HG03175 (cell line): Measurements from ENCODE around the gene COL11A2.

ENCODE experiments used
- ATAC-seq: cut with Tn5 transposase; IDR thresholded peaks from one replicate; pipeline ENCODE4 v1.9.1; 2021; ENCODE audit warnings: mild to moderate bottlenecking, moderate library complexity; ENCODE audit not compliant: unreplicated experiment

Gene COL11A2

DNA sequence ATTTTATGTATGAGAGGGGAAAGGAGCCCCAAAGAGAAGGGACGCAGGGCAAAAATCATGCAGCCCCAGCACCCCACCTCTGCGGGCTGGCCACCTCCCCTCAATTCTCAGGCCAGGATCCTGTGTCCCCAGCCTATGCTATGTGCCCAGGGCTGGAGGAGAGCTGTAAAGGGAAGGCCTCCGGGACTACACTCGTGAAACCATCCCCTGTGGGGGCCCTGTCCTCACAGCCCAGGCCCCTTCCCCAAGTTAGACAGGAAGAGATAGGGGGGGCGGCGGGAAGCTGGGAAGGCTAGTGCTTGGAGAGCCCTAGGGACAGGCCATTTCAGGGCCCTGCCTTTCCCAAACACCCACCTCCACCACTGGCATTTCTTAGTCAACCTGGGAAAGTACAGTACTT, 1.4 kb upstream of the COL11A2 start:
- no peak for ATAC-seq

DNA sequence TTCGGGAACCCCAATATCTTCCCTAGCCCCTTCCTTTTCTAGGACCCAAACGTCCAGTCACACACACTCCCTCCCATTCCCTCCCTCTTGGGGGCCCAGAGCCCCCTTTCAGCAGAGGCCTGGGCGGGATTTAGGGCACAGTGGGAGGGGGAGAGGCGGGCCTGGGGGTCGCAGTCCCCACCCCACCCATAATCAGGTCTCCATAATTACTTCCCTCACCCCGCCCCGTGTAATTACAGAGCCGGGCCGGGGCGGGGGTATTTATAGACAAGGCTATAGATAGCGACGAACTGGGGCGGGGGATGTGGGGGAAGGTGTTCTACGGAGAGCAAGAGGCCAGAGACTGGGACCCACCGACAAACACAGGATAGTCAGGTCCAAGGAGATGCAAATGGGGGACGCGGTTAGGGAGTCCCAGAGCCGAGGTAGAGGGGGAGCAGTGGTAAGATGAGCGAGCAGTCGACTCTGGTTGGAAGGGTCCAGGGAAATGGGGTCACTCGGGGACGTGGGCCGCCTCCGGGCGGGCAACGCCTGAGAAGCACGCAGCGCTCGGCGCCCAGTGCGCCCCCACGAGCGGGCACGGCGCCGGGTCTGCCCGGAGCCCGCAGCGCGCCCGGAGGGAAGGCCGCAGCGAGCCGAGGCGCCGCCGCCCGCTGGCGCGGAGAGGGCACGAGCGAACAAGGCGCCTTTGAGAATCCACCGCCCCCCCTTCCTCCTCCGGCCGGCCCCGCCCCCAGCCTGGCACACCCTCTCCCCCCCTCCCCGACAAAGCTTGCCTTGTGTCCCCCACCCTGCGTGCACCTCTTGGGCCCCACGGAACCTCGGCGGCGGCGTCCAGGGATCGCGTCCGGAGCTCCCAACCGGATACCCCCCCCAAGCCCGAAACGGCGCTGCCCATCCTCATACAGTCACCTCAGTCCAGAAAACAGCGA, 670 bp upstream of the COL11A2 start:
- ATAC-seq: no peak

DNA sequence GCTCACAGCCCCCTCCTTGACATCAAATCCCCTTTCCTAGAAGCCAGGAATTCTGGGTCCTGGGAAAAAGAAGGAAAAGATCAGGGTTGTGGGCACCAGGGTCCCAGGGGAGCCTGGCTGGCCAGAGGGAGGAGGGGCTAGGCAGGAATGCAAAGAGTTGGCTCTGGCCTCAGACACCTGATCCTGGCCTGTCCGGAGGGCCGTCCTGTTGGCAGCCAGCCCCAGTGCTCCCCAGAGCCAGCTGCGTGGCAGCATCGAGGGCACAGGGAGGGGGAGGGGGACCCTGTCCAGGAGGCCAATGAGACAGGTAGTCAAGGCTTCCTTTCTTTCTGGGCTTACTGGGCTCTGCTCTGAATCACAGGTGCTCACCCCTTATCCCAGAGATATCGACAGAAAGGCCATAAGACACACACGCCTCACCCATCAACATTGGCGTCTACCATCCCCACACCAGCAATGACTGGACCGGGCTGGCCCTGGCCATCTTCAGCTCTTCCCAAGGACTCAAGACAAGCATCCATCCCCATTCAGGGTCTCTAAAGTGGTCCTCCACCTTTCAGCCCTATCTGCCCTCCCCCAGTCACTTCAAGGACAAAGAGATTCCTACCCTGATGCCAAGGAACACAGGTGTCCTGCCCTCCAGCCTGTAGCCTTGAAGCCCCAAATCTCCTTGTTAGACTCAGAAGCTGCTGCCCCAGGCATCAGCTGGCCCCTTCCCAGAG, 723 bp downstream of the COL11A2 start:
- no peak for ATAC-seq

DNA sequence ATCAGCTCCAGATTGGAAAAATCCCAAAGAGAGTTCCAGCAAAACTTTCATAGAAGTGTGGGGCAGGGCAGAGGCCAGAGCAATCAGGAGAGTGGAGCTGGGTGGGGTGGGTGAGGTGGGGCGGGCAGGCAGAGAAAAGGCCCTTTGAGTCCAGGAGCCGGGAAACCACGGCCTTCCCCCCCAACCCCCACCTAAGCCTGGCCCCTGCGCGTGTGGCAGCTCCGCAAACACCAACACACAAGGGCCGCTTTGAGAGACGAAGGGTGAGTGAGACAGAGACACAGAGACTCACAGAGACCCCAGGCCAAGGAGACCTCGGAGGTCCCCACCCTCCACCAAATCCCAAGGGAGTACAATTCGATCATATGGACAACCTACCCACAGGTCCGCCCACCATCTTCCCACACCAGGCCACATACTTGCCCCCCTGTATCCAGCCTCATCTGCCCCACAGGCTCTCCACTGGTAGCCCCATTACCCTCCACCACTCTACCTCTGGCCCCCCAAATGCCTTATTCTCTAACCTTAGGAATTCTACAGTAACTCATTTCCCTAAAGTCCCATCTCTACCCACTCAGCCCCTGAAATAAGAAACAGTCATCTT, 1.7 kb downstream of the COL11A2 start:
- ATAC-seq: no peak

DNA sequence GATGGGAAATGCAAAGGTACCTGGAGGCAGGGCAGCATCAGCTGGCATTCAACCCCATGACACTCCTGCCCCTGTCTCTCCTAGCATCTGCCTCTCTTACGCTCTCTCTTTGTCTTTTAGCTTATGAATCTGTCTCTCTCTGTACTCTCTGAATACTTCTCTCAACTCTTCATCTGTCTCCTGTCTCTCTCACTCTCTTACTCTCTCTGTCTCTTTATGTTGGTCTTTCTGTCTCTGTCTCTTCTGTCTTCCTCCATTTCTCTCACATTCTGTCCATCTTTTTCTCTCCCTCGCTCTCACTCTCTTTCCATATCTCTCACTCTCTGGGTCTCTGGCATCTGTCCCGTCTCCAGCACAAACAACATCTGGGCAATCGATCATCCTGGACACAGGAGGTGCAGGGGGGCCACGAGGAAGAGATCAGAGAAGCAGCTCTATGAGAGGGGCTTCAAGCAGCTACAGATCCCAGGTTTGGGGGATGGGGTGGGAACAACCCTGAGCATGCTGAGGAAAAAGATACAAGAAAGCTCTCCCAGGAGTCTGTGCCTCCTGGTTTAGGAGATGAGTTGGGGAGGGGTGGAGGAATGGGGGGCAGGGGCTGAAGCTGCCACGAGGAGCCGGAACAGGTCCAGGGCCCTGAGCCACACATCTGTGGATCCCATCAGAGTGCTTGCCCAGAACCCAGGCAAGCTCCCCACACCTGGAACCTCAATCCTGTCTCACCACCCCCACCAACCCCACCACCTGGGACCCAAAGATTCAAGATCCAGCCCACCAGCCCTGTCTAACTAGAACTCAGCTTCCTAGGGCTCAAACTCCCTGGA, 2.4 kb downstream of the COL11A2 start:
- no peak for ATAC-seq

DNA sequence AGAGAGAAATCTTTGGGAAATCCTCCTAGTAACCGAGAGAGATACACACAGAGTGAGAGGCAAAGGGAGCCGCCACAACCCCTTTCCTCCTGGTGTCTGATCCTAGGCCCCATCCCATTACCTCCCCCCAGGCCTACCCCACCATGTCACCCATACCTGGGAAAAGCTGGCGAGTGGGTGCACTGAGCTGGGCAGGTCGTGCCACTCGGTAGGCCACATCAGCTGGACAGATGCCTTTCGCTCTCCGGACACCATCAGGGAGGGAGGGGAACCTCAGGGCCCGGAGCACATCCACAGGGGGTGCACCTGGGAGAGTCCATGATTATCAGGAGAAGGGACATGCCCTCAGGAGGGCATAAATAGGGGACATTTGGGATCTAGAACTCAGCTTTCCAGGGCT, 3.1 kb downstream of the COL11A2 start:
- no peak for ATAC-seq

DNA sequence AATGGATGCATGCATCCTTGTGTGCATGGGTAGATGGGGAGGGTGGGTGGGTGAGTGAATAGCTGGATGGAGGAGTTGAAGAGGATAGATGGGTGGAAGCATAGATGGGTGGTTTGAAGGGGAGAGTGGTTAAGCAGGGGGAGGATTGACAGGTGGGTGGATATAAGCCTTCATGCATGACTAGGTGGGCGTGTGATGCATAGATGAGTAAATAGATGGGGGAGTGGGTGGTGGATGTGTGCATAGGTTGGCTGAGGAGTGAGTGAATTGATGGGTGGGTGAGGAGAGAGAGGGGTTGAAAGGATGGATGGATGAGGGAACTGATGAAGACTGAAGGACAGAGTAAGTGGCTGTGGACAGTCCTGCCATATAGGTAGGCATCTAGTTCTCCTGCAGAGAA, 4.5 kb downstream of the COL11A2 start:
- no peak for ATAC-seq

DNA sequence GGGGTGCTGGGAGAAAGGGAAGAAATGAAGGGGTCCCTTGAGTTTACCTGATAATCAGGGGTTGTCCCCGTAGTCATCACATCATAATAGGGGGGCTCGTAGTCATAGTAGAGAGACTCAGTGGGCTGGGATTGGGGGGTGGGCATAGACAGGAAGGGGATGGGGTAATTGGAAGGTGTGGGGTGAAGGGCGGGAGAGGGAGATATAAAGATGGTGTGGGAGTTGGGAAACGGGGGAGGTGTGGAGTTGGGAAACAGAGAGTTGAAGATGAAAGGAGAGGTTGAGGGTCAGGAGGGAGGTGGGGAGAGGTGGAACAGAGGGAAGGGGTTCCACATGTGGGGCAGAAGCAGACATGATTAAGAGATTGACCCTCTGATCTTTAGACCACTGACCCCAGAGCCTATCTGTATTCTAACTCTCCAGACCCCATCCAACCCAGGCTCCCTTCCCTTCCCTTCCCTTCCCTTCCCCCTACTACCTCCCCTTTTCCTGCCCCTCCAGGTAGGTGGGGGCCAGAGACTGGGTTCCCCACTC, 6.5 kb downstream of the COL11A2 start:
- ATAC-seq: no peak

DNA sequence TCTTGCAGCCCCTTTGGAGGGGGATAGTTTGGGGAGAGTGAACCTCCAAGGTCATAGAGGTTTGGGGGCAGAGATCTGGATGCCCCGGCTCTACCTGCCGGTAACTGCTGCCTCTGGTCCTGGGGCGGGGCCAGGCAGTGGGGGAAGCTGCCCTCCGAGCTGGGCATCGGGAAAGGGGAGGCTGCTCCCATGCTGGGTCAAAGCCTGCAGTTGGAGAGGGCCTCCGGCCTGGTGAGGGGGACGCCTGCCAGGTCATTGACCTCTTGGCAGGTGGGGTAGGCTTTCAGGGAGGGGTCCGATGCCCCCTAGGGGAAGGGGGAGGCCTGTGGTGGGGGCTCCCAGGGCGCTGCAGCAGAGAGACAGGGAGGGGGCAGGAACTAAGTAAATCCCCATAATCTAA, 7.1 kb downstream of the COL11A2 start:
- no peak for ATAC-seq

DNA sequence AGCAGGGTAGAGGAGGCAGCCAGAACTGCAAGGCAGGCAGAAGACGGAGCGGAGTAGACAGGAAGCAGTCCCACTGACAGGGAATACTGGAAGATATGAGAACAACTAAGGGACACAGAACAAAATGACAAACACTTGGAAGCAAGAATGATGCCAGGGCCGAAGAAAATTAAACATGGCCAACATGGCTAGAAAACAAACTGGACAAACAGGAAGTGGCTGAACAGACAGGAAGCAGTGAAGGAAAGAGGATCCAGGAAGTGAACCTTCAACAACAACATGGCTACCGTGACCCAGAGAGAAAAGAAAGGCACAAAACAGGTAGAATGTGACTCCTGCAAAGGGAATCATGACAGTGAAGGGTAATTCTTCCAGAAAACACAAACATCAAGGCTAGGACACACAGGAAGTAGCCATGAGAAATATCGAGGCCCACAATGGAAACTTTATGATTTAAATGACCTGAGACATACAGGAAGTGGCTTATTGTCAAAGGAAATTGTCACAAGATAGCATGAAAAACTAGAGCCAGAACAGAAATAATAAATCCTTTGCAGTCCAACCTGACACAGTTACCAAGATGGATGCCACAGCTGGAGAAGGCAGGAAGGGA, 9.1 kb downstream of the COL11A2 start:
- no peak for ATAC-seq

DNA sequence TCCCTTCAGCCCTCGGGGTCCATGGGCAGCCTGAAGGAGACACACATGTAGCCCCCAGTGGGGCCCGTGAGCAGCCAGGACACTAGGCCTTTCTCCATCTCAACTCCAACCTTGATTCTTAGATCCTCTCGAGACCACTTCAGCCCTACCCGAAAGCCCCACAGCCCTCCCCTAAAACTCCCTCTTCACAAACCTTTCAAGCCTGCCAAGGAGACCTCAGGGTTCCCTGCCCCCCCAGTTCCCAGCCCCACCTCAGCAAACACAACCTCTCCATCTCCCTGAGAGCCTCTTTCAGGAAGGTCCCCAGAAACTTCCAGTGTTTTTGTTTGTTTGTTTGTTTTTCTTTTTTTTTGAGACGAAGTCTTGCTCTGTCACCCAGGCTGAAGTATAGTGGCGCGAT, 11.1 kb downstream of the COL11A2 start:
- ATAC-seq: no peak

DNA sequence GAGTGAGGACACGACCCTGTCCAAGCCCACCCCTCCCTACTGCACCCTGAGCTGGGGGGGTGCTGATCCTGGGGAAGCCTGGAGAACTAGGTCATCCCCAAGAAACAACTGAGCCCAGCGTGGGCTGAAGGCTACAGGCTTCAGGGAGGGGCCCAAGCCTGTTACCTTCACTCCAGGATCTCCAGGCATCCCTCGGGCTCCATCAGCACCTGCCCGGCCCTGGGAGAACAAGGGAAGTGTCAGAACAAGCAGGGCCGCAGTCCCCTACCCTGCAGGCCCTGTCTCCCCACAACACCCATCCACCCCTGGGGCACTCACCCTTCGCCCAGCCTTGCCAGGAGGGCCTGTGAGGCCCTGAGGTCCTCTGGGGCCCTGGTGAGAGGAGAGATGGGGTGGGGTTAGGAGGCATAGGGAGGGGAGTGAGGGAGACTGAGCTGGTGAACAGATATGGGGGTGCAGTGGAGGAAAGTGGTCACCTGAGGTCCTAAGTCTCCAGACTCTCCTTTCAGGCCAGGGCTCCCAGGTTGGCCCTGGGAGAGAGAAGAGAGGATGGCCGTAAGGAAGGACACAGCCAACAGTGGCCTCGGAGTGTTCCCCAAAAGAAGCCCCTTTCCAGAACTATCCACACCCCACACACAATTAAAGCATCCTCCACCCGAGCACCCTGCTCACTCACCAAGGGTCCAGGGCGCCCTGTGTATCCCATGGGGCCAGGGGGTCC, 13.4 kb downstream of the COL11A2 start:
- no peak for ATAC-seq

DNA sequence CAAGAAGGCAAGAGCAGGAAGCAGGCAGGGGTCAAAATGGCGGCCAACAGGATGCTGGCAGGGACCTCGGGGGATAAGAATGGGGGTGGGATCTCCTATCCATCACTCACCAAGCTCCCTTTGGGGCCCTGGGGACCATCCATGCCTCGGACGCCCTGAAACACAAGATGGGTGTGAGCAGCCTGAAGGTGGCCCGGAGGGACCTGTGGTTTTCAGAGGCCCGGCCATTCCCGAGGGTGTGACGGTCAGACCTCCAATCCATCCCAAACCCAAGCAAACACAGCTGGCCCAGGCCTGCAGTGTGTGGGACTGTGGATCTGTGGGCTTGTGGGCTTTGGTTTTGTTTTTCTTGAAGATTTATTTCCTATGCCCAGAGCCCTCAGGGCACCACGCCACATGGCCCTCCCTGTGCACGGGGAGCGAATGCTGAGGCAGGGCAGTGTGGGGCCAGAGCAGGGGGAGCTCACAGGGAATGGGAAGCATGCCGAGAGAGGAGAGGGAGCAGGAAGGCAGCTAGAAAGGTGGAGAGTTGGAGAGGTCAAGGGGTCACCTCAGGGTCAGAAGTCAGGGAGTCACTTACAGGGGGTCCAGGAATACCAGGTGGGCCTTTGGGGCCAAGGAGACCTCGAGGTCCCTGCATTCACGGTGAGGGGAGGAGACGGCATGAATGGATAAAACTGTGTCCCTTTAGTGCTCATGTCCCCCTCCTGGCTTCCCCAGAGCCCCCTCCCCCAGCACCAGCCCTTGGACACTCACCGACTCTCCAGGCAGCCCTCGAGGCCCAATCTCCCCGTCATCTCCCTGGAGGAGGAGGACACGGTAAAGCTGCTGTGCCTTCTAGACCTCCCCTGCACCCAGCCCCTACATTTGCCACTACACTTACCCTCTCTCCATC, 14.5 kb downstream of the COL11A2 start:
- ATAC-seq: no peak

DNA sequence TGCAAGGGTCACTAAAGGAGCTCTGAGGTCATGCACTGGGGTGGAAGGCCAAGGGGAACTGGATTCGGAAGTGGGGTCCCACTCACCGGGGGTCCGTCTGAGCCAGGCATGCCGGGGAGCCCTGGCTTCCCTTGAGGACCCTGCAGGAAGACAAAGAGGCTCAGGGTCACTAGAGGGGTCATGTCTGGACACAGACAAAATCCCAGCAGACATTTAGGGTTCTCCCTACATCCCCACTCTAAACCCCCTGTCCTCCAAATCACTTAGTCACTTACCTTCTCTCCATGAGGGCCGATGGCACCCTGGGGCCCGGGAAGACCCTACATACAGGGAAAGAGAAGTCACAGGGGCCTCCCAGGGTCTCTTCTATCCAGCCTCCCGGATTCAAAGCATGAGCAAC, 15.4 kb downstream of the COL11A2 start:
- no peak for ATAC-seq

DNA sequence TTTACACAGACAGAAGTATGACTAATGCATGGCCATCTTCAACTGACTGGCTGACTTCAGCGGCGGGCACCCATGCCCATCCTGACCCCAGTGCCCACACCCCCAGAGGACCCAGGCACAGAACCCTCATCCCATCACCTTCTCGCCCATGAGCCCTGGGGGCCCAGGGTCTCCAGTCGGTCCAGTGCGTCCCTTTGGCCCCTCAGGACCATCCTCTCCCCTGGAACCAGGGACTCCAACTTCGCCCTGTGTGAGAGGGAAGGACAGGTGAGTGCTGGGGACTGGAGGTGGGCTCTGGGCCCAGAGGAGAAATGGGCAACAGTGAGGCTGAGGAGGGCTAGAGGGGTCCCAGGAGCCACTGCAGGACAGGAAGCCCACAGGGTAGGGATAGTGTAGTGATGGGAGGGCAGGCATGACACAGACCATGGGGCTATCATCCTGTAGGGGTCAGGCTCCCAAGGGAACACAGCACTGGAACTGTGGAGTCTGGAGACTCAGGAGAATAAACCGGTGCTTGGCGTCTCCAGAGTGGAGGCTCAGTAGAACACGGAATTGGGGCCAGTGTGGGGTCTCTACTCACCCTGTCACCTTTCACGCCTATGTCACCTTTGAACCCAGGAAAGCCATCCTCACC, 16.7 kb downstream of the COL11A2 start:
- ATAC-seq: no peak

DNA sequence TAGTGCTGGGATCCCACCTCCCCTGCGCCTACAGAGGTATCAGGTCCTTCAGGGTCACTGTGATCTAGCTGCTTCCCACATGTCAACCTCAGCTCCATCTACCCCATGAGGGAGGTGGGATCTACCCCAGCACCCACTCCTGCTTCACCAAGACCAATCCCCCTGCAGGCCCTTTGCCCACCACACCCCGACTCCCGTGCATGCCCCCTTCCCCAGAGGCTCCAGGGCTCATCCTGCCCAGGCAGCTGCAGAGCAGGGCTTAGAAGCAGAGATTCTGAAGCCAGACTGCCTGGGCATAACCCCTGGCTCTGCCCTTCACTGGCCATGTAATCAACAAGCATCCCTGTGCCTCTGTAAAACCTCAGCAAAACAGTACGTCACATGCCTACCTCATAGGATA, 17.5 kb downstream of the COL11A2 start:
- no peak for ATAC-seq

DNA sequence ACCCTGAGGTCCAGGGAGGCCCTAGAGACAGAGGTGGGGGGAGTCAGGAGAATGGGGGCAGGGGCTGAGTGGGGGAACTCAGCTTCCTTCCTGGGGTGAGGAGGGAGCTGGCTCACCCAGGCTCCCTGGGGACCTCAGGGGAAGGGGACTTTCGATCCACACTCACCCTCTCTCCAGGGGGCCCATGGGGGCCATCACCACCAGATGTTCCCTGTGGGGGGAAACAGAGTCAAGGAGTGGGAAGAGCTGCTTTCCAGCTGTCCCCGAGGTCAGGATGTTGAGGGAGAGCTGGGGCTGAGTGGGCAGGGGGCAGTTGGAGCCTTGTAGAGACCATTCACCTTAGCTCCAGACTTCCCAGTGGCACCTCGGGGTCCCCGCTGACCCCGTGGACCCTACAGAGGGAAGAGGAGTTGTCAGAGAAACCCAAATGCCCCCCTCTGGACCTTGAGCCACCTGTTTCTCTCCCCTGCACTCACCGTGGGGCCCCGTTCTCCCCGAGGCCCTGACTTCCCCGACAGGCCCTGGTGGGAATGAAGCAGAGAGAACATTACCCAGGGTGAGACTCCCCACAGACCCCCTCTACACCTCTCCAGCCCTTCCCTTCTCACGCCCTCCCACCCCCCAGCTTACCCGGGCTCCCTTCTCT, 18.6 kb downstream of the COL11A2 start:
- ATAC-seq: no peak
